Left colon (tissue), 2 donors: ENCODE measurements around the gene CXorf58. TPM values are rescaled to one million over a fixed set of nuclear protein-coding genes. Genes with fewer than 3 reads are reported as not detected.
A peak's percentile ranks its signal among the peaks of the same experiment; 100 is the strongest.
"Not testable (repeated sequence)": the region's sequence is repeated elsewhere in the genome, so short reads cannot be mapped to it uniquely, and the experiment has no call there.

Experiments
- ATAC-seq: fragments of 200-7000 bp; cut with Tn5 transposase; one replicate; pipeline ENCODE4 v1.9.1; 2020; ENCODE audit warnings: mild to moderate bottlenecking, moderate library complexity
- DNase-seq, 2 donors: peaks; one replicate each; pipeline ENCODE4 v3.0.0-alpha.2; 2020
- intact Hi-C, 2 donors: fragments of 100-400 bp; cut with DNase I in 1 of 2; cut with micrococcal nuclease in 1 of 2; formaldehyde crosslinking; loops; one replicate each; pipeline versions ENCODE4 v1.11.2 to v1.14.0; 2022; cut with DNase I, micrococcal nuclease
- long read RNA-seq: library from polyadenylated mRNA; unstranded; transcript quantifications from one replicate; pipeline ENCODE4 v2.0.0, GENCODE V29; 2021
- total RNA-seq, 2 donors: library from RNA; stranded (reverse); fragmentation: NEBNext Ultra II Directional; extraction: Animal tissue kit (Norgen Biotek cat#: 25700); gene quantifications; one replicate each; pipeline ENCODE4 v1.2.1, GENCODE V29; 2021
- donor health status: DM: no; HTN: no; CAD: no.
- donor health status: DM: yes; HTN: yes; CAD: no.

Gene CXorf58, protein sequence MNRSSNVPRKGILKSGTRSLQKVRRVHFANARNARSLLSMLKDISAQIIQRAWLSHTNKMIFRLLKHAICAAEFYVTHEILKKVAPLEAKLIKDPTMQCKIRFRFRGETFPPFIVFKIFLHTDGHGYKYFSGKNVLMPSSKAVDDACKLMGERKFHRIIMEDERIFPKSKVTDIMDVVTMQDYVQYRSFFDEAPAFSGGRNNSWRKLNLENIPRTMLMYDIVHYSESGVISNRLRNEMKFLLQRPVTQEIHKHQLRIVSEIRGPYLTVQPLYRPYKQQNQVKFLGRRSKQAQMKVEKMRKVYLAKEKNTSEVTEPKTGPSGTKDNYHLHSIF
- not detected for total RNA-seq
- long read RNA-seq, result 0 reads

DNA sequence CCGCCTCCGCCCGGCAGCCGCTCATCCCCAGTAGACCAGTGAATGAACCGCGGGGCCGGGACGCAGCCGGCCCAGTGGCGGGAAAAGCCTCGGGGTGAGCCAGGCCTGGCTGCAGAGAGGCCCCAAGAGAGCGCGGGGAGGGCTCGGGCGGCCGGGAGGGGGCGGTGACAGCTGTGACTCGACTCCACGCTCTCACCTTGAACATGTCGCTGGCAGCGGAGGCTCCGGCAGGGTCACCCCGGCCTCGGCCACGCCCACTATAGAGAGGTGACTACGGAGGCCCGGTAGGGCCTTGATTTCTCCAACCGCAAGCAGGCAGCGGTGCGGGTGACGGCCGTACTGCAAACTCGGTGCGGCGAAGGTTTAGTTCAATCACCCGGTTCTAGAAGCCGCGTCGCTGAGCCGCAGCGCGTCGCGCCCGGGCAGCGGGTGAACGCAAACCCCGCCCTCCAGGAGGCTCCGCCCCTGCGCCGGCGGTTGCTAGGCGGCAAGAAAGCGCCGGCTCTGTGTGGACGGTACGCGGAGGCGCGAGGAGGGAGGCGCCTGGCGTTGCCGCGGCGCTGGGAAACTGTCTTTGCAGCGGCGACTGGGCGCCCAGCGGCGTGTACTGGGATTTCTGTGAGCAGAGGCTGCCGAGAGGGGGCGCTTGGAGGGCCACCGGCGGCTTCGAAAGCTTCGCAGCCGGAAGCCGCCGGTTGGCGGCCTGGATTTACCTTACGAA is at the start of gene CXorf58, which contains the start of gene APOO:
TSS of gene CXorf58 (plus strand) at position 509 of the 721 bp plus-strand sequence. CDS start 2,297 bp downstream, outside the sequence.
TSS of gene APOO (minus strand) at position 441 of the 721 bp plus-strand sequence. CDS start at position 205, 236 bp downstream.
- intact Hi-C loops, result loop anchor here (5.0 to 10.0 kb wide), 3 partner anchors 153 to 213 kb away; no protein-coding TSS in a partner anchor

DNA sequence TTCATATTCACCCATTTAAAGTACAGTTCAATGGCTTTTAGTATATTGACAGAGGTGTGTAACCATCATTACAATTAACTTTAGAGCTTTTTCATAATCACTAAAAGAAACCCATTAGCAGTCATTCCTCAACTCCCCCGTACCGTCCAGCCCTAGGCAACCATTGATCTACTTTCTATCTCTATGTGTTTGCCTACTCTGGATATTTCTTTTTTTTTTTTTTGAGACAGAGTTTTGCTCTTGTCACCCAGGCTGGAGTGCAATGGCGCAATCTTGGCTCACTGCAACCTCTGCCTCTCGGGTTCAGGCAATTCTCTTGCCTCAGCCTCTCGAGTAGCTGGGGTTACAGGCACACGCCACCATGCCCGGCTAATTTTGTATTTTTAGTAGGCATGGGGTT is 48.6 kb upstream of the CXorf58 start:
- ATAC-seq, intact Hi-C loops, DNase-seq: not testable (repeated sequence)

More for the DNA sequence above, at the start of gene CXorf58, which contains the start of gene APOO:
- ATAC-seq, result peak; percentile 95
- peak; percentile 90 to 91 for DNase-seq

DNA sequence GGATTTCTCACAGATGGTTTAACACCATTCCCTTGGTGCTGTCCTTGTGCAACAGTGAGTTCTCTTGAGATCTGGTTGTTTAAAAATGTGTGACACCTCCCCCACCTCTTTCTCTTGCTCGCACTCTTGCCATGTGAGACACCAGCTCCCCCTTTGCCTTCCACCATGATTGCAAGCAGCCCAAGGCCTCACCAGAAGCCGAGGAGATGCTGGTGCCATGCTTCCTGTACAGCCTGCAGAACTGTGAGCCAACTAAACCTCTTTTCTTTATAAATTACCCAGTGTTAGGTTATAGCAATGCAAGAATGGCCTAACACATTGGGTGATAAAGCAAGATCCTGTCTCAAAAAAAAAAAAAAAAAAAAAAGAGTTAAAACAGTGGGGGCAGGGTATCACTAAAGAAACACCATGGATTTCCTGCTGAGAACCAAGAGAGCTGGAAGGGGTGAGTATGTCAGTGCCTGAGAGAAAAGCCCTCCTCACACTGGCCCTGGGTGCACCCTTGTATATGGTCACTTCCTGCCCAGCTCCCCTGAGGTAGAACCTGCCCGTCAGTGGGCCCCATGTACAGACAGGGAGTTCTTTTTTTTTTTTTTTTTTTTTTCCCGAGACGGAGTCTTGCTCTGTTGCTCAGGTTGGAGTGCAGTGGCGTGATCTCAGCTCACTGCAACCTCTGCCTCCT is 46.5 kb upstream of the CXorf58 start:
- ATAC-seq (no peak), DNase-seq (no peak)
- intact Hi-C loops, result no loop called here

DNA sequence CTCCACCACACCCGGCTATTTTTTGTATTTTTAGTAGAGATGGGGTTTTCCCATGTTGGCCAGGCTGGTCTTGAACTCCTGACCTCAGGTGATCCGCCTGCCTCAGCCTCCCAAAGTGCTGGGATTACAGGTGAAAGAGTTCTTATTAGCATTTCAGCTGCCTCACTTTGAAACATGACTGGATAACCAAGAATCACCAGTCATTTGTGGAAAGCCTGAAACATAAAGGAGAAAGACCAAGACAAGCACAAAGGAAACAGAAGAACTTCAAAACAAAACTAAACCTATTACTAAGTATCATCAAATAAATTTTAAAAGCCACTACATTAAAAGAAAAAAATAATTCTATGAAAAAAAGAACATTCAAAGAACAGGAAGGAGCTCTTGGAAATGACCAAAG is 45.9 kb upstream of the CXorf58 start:
- ATAC-seq, DNase-seq, intact Hi-C loops: not testable (repeated sequence)

DNA sequence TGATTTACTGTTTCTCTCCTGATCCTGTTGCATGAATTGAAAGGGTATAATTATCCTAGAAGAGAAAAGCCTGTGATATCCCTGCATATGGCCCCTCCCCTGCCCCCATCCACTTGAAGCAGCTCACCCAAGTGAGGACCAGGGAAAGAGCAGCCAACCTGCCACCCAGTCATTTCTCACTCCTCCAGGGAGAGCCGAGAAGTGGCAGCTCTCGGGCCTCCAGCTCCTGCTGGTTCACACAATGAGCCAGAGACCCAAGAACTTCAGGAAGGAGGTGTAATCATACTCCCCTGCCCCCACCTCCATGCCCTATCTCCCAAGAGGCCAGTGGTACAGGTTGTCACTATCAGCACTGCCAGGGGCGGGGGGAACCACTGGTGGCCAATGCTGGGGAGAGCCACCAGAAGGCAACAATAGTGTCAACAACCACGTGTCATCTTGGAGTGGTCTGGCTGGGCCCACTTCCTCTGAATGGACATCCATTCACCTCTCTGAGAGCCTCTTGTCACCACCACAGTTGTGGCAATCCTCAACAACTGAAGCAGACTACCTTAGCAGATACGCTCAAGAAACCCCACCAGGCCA is 43.0 kb upstream of the CXorf58 start:
- intact Hi-C loops, result no loop called here
- DNase-seq, result no peak
- no peak for ATAC-seq

DNA sequence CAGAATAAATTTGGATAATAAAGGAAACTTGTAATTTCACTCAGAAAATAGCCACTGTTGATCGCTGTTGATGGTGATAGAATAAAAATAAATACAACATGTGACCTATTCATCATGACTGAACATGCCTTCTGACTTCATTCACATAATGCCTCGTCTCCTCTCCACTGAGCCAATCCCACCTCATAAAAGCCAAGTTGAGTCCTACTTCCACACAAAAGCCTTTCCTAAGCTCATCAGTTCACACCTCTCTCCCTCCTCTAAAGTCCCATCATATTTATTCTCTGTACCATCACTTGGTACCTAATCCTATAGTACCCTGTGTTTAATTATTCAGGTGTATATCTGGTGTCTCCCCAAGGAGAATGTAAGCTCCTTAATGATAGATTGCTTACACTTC is 37.8 kb upstream of the CXorf58 start:
- no peak for DNase-seq
- intact Hi-C loops, result no loop called here
- ATAC-seq, result no peak

DNA sequence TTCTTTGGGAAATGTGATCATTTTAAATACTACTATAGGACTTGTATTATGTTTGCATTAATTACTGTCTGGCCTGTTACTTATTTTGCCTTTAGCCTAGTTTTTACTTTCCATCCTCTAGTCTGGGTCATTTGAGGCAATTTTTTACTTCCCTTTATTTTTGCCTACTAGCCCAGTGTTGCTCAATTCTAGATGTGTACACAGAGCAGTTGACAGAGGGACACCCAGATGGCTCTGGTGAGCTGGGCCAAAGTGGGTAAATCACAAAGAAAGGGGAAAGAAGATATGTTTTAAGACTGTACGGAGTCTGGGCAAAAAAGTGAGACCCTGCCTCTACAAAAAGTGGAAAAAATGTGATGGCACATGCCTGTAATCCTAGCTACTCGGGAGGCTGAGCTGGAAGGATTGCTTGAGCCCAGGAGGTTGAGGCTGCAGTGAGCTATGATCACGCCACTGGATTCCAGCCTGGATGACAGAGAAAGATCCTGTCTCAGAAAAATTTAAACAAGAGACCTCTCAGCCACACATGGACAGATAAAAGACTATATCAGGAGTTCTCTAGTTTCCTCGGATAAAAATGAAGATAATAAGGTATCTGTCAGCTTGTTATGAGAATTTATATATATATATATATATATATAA is 35.8 kb upstream of the CXorf58 start:
- ATAC-seq, result no peak
- DNase-seq, result no peak
- intact Hi-C loops, result no loop called here

DNA sequence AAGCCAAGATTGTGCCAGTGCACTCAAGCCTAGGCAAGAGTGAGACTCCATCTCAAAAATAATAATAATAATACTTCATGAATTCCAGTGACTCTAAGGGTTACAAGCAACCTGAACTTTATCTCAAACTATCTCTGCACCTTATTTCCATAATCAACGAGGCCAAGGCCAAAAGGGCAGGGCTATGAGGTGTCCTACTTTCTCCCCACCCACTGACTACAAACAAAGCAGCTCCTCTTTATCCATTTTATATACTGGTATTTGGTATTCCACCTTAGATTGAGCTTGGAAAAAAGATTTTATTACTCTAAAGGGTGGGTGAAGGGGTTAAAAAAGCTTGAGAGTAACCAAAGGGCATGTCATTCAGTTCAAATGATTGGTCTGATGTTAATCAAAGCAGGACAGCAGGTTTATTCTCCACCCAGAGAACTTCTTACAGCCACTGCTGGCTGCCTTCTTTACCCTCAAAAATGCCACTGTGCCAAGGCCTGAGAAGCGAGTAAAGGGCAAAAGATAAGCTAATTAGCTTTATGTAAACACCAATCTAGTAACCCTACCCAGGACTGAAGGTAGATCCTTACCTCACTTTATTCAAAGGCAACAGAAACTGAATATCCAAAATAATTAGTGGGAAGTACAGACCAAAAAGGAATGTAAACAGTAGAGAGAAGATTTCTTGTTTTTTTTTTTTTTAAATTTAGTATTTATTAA is 28.3 kb upstream of the CXorf58 start:
- no peak for DNase-seq
- peak; percentile 85 for ATAC-seq
- intact Hi-C loops, result no loop called here

DNA sequence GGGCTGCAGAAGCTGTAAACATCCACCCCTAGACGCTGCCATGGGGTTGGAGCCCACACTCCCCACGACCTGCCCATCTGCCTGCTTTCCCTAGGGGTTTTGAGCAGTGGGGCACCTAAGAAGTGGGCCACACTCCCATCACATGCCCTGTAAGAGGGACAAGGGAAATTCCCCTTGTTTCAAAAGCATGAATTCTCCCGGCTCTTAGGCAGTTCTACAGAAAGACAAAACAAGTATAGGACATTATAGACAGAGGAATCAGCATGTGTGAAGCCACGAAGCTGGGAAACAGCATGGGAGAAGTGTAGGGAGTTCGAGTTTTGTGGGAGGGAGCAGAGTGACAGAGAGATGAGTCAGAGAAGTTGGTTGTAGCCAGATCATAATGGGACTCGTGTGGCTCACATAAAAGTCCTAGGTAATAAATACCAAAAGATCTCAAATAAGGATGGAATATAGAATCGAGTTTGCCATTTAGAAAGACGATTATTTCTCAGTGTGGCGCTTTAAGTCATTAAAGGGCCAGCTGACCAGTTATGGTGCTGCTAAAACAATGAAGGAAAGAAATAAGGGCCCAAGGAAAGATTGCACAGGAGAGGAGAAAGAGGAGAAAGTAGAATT is 24.0 kb upstream of the CXorf58 start:
- intact Hi-C loops, result no loop called here
- ATAC-seq (peak; percentile 50), DNase-seq (no peak)

DNA sequence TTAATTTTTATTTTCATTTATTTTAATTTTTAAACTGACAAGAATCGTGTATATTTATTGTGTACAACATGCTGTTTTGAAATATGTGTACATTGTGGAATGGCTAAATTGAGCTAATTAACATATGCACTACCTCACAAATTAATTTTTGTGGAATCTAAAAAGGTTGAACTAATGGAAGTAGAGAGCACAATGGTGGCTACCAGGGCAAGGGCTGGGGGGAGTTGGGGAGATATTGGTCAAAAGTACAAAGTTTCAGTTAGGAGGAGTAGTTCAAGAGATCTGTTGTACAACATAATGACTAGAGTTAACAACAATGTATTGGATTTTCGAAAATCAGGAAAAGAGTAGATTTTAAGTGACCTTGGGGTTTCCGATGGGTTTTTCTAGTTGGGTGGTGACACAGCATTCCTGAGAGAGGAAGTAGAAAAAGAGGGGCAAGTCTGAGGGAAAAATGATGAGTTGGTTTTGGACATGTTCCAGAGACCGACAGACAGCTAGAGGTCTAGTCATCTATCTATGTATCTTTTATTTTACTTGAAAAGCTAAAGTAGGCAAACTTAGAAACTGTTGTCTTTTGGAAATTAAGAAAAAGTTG is 23.3 kb upstream of the CXorf58 start:
- DNase-seq, result no peak
- intact Hi-C loops, result no loop called here
- ATAC-seq, result no peak

DNA sequence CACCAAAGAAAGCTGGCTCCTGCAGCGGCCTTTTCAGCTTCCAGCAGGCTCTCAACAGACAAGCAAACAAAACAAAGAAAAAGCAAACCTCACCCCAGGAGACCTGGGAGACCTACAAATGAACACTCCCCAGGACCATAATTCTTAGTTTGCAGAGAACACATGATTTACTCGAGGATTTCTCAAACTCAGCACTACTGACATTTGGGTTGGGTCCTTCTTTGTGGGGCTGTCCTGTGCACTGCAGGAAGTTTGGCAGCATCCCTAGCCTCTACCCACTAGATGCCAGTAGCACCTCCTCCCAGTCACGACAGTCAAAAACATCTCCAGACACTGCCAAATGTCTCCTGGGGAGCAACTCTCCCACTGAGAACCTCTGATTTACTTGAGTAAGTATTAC is 22.0 kb upstream of the CXorf58 start:
- ATAC-seq (no peak), DNase-seq (no peak)
- intact Hi-C loops, result no loop called here

DNA sequence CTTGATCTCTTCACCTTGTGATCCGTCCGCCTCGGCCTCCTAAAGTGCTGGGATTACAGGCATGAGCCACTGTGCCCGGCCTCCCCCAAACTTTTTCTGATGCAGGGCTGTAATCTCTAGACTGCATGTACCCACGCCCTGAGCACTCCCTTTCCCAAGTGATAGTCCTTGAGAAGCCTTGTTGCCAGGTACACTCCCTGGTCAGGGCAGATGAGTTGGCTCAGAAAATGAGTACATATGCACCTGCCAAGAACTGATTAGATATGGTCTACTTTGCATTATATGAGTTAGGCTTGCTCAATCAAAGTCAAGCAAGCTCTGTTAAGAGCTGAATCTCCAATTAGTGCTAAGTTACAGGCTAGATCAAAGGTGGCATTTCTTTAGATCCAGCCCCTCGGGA is 20.4 kb upstream of the CXorf58 start:
- peak; percentile 89 for ATAC-seq
- peak; percentile 36 to 70 for DNase-seq
- intact Hi-C loops, result no loop called here

DNA sequence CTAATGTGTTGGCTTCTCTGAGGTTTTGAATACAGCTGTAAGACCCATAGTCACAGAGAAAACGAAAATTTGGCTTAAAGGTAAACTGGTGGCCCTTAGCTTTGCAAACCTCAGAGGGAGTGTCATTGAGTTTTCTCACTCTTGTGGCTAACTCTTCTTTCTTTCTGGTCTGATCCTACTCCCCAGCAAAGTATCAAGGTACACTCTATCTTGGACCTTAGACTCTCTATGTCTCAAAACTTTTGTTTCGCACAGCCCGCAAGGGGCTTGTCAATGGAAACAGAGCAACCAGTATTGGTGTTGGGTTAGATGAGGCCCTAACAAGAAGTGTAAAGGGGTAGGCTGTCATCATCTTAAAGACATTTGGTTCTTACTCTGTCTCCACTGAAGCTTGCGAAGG is 19.9 kb upstream of the CXorf58 start:
- intact Hi-C loops, result no loop called here
- peak; percentile 57 for ATAC-seq
- DNase-seq, result no peak

DNA sequence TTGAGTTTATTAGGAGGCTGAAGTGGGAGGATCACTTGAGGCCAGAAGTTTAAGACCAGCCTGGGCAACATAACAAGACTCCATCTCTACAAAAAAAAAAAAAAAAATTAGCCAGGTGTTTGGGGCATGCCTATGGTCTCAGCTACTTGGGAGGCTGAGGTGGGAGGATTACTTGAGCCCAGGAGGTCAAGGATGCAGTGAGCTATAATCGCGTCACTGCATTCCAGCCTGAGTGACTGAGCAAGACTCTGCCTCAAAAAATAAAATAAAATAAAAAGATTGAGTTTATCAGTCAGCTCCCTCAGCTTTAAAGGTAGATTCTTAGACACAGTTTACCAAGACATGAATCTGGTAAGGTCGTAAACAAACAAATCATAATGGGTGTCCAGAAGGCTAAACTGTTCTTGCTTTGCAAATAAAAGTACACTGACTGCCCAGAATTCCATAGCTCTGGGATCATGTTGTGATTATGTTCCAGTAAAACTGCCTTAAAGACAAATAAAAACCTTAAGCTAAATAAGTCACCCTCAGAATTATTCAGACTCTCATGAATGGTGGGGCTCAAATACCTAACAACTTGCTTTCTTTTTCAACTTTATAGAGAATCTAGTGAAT is 18.8 kb upstream of the CXorf58 start:
- intact Hi-C loops, result no loop called here
- ATAC-seq, result no peak
- no peak for DNase-seq

DNA sequence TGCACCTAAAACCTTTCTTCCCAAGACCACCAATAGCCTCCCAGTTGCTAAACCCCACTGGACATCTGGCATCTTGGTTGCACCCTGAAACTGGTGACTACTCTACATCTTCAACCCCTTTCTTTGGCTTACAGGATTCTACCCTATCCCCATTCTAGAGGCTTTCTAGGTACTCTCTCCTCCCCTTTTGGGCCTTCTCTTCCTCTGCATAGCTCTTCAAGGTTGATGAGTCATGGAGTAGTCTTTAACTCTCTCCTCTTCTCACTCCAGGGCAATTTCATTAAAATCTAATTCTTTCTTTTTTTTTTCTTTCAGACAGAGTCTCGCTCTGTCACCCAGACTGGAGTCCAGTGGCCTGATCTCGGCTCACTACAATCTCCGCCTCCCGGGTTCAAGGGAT is 16.9 kb upstream of the CXorf58 start:
- no peak for ATAC-seq
- intact Hi-C loops, result no loop called here
- DNase-seq, result no peak

DNA sequence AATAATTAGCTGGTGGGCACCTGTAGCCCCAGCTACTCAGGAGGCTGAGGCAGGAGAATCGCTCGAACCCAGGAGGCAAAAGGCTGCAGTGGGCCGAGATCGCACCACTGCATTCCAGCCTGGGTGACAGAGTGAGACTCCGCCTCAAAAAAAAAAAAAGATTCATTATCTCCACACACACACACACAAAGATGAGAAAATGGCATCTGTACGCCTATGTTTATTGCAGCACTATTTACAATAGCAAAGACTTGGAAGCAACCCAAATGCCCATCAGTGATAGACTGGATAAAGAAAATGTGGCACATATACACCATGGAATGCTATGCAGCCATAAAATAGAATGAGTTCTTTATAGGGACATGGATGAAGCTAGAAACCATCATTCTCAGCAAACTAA is 12.8 kb upstream of the CXorf58 start:
- DNase-seq, intact Hi-C loops: not testable (repeated sequence)
- ATAC-seq, result peak; percentile 77

DNA sequence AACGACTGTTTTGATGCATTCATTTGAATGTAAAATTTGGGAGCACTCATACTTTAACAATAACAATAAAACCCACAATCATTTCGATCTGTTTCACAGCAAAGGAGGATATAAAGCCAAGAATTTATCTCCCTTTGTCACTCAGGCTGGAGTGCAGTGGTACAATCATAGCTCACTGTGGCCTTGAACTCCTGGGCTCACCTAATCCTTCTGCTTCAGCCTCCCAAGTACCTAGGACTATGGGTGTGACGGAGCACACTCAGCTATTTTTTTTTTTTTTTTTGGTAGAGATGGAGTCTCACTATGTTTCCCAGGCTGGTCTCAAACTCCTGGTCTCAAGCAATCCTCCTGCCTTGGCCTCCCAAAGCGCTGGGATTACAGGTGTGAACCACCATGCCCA is 11.3 kb upstream of the CXorf58 start:
- DNase-seq, ATAC-seq, intact Hi-C loops: not testable (repeated sequence)
